GM18505 (cell line): ENCODE results near the gene PPFIBP2.

Experiments used
- ATAC-seq: cut with Tn5 transposase; IDR thresholded peaks from one replicate; pipeline ENCODE4 v1.9.1; 2021; ENCODE audit not compliant: unreplicated experiment
- POLR2A ChIP-seq: IDR thresholded peaks from 4 replicates; pipeline ENCODE4 v1.6.1; 2011; ENCODE audit warnings: borderline replicate concordance; ENCODE audit not compliant: insufficient read depth, insufficient read length; ENCODE audit errors: extremely low read depth

Gene PPFIBP2

DNA sequence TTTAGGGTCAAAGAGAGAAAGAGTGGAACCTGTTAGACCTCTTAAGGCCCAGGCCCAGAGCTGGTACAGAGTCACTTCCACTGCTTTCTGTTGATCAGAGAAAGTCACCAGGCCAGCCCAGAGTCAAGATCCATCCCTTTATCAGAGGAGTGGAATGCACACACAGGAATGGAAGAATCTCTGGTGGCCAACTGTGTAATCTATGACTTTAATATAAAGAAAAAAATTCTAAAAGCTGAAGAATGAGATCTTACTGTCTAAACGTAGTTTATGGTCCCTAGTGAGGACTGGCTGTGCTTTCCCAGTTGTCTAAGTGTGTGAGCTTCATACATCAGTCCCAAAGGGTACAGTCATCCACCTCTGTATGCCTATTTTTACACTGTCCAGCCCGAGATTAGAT, 51.0 kb downstream of the PPFIBP2 start:
- no peak for ATAC-seq
- no peak for TF ChIP-seq POLR2A

DNA sequence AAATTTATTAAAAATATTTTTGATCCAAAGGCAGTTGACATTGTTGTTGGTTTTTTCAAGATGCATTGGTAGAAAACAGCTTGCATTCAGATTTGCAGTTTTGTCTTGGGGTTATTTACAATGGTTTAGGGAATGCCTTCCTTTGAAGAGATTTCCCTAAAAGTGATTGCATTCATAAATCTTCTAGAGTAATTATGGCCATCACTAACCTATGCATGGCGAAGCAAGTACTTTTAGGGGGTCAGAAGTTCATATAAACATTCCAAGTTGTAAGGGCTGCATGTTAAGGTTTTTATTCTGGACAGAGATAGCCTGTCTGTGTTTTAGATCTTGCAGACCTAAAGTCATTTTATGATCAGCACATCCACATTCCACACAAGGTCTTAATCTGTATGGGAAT, 53.5 kb downstream of the PPFIBP2 start:
- no peak for TF ChIP-seq POLR2A
- ATAC-seq: no peak

DNA sequence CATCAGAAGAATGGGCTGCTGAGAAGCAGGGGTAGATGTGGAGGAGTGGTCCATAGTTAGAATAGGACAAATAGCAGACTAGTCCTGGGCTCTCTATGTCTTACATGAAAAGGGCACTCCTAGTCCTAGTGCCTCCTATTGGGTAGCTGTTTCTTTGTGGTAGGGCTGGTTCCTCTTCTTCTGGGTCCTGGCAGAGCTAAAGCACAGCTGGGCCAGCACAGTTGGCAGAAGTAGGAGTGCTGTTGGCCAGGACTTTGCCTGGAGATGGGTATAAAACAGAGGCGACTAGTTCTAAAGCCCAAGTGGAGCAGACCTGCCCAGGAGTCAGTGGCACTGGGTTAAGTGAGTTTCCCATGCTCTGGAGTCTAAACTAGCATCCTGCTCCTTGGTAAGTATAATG, 55.2 kb downstream of the PPFIBP2 start:
- TF ChIP-seq POLR2A: no peak
- no peak for ATAC-seq

DNA sequence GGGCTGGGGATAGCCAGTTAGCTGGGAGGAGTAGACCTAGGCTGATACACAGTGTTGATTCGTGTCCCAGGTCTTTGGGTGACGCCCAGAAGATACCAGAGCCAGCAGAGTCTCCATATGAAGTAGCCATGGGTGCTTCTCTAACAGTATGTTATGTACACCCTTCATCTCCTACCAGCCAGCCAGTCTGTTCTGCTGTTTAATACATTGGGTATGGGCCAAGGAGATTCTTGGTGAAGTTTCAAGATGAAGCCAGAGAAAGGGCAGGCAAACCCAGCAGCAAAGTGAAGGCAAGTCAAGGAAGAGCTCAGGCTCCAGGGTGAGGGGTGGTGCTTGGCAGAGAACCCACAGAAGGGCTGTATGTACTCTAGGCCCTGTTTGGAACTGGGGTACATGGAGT, 56.4 kb downstream of the PPFIBP2 start:
- TF ChIP-seq POLR2A: no peak
- ATAC-seq: no peak

DNA sequence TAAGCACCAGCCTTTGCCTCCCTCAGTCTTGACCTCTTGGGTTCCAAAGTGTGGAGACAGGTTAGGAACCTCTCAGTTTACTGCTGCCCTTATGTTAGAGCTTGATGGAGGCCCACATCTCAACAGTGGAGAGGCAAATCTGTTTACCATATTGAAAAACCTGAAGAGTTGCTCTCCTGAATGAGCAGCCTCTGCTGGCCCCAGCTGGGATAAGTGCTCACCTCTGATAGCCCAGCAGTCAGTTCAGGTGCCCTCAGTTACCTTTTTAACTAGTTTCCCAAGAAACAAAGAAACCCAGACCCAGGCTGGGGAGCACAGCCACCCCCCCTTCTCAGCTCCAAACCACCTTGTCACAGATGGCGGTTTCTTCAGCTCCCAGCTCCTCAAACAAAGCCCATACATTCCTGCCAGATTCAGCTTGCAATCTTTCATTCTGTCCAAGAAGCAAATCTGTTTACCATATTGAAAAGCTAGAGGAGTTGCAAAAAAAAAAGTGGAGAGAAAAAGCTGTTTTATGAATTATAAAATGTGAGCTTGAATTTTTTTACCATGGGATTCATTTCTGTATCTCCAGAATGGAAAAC, 57.2 kb downstream of the PPFIBP2 start:
- no peak for ATAC-seq
- TF ChIP-seq POLR2A: no peak

DNA sequence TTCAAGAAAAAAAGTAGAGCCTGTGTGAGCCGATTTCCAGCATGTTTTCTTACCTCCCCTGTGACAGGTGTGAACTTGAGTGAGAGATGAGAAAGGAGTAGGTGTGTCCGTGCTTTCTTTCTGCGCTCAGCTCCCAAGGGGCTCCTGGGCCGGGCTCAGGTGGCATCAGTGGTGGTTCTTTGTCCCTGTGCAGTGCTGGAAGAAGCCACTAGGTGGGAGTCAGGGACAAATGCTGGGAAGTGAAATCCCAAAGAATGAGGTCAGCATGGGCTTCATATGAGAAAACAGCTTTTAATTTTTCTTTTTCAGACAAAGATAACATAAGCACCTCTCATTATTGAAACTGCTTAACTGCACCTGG, 57.8 kb downstream of the PPFIBP2 start:
- no peak for ATAC-seq
- no peak for TF ChIP-seq POLR2A

DNA sequence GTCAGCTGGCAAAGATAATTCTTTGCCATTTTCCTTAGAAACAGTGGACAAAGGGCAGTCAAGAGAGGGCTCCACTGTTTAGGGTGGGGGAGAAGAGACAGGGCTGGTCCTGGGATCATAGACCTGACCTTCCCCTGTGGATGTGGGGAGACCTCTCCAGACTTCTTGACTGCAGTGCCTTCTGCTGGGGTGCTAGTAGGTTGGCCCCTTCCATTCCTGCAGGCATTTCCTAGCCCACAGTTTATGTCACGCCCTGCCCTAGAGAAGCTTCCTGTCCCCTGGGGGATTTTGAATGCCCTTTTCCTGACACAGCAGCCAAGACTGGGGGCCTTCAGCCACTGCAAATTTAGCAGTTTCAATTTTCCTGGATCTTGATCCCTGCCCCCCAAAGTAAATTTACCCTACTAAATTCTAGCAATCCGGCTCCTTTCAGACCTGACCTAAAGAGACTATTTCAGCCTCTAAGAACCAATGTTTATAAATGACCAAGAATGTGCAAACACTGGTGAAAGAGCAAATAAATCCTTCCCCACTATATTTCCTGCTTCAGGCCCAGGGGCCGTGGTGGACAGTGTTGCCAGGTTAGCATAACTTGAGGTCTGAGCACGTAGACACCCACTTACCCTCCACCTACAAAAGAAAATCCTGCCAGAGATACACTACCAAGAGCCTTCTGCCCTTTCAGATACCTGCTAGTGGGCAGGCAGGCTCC, 58.4 kb downstream of the PPFIBP2 start:
- no peak for ATAC-seq
- no peak for TF ChIP-seq POLR2A

DNA sequence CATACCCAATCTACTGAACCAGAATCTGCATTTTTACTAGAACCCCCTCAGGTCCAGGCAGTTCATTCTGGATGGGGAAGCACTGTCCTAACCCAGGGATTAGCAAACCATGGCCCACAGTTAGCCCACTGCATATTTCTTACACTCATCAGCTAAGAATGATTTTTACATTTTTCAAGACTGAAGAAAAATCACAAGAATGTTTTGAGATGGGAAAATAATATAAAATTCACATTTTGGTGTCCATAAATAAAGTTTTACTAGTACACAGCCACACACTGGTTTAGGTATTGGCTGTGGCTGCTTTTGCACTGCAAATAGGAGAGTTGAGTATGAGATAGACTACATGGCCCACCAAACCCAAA, 59.4 kb downstream of the PPFIBP2 start:
- TF ChIP-seq POLR2A: no peak
- ATAC-seq: no peak

DNA sequence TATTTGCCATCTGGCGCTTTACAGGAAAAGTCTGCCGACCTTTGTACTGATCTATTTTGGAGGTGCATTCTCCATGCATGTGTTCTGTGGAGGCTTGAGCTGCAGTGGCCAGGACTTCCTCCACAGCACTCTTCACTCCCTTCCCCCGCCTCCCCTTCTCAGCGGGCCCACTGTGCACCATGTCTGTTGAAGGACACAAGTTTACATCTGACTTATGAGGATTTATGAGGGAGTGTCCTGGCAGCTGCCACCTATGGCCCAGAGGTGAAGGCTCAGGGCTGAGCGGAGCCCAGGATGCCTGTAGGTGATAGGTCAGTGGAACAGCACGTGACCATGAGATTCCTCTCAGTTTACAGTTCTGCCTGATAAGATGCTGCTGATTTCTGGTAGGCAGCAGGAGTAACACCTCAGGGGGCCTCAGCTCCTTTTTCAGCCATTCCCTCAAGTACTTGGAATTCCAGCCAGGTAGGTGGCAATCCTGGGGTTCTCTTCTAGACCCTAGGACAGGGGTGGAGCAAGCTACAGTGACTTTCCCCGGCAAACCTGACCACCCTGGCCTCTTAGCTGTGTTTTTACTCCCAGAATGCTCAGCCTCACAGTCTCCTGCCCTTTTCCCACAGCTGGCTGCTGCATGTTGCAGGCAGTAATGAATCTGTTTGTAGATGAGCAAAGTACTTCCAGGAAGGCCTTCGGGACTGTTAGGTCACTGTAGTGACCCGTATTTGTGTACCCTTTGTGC, 59.9 kb downstream of the PPFIBP2 start:
- TF ChIP-seq POLR2A: no peak
- ATAC-seq: no peak

DNA sequence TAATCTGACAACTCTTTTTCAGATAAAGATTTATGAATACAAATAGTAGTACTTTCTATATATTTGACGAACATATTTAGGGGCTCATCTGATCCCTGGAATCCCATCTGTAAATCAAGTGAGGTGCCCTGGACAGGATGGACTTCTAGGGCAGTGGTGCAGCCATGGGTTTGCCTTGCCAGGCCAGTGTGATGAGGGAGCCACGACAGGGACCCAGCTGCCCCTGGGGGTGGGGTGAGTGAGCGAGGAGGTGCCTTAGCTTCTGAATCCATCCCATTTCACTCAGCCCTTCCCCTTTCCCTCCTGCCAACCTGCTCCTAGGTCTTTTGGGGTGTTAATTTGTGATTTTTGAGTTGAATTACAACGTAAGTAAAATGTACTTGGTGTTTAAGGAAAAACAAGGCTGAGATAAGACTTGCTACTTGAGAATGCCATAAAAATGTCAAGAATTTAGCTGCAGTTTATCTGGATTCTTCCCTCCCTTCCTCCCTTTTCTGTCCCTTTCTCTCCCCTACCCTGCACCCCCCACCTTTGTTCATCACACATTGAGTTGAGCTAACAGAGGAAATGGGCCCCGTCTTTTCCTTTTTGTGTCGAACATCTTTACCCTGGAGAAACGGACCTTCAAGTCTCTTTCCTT, 60.8 kb downstream of the PPFIBP2 start:
- ATAC-seq: no peak
- no peak for TF ChIP-seq POLR2A

DNA sequence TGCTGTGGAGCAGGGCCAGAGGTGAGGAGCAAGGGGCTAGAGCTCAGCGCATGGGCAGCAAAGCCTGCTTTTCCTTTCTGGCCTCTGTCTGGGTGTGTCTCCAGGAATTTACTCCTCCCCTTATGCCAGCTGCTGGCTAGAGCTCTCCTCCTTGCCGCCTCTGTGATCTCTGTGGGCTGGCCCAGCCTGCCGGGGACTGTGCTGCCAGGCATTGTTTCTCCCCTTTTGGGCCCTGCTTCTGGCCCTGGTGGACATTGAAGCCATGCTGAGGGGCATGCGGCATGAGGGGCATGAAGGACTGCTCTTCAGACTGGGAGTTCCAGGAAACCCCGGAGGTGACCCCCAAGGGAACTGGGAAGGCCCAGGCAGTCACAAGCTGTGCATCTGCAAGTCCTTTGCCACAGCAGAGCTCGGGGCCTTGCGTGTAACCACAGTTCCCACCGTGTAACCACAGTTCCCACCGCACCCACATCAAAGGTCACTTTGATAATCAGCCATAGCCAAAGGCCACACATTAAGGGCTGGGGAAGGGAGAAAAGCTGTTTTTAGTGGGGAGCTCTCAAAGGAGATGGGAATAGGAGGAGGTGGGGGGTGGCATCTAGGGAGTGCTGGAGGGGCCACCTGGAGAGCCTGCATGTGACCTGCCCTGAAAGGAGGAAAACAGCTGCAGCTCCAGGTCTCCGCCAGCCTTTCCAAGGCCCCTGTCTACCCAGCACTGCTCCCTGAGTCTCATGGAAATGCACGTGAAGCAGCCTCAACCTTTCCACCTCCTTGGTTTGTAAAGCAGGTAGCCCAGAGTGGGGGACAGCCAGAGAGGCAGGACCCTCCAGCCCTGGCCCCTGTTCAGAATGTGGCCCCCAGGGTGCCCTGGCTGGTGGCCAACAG, 62.3 kb downstream of the PPFIBP2 start:
- ATAC-seq: no peak
- no peak for TF ChIP-seq POLR2A

DNA sequence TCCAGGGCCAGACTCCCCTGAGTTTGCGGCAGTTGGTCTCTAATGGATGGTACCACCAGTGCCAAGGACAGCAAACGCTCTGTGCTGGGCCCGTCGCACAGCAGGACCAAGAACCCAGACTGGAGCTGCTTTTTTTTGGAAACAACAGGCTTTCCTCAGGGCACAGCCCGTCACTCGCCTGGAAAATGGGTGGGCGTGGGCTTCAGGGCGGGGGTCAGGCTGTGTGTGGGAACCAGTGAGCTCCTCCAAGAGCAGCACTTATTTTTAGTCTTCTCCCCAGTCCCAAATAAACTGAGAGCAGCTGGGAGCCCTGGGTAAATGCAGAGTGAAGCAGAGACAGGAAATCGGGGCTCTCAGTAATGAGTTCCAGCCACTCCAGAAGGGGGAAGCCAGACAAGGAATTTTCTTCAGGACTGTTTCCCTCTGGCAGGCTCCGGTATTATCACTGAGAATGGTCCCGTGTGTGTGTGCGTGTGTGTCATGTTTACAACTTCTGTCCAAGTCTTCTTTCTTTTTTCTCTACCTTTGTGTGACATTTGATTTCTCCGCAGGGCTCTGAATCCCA, 63.0 kb downstream of the PPFIBP2 start:
- TF ChIP-seq POLR2A: no peak
- ATAC-seq: no peak
